Lung (tissue), 12 donors: ENCODE data around the gene ZNF234. TPM values are rescaled to one million over a fixed set of nuclear protein-coding genes. Genes with fewer than 3 reads are reported as not detected.

Experiments
- ATAC-seq: fragments of 200-7000 bp; cut with Tn5 transposase; one replicate; pipeline ENCODE4 v1.9.1; 2020; ENCODE audit warnings: moderate number of reproducible peaks; ENCODE audit not compliant: insufficient read depth, low FRiP score
- DNase-seq, 3 donors: peaks; one replicate each; pipeline ENCODE4 v3.0.0-alpha.2; 2013 to 2017
- H3K27ac ChIP-seq, 2 donors: one replicate each; pipeline ENCODE4 v1.5.1; 2013; ENCODE audit warnings: mild to moderate bottlenecking in 2 of 2, moderate library complexity in 2 of 2, control low read depth in 1 of 2, inconsistent platforms in 1 of 2, low read depth in 1 of 2, low read length in 1 of 2
- H3K27me3 ChIP-seq, 3 donors: one replicate each; pipeline ENCODE4 v1.5.1; 2013; ENCODE audit warnings: low read length in 2 of 3; ENCODE audit not compliant: control insufficient read depth in 3 of 3, insufficient read depth in 3 of 3
- H3K36me3 ChIP-seq, 4 donors: one replicate each; pipeline ENCODE4 v1.5.1; 2013; ENCODE audit warnings: low read length in 4 of 4, mild to moderate bottlenecking in 1 of 4, moderate library complexity in 1 of 4; ENCODE audit not compliant: control insufficient read depth in 4 of 4, insufficient read depth in 4 of 4
- H3K4me1 ChIP-seq, 5 donors: one replicate each; pipeline ENCODE4 v1.5.1; 2013; ENCODE audit warnings: low read length in 5 of 5, mild to moderate bottlenecking in 2 of 5, moderate library complexity in 1 of 5; ENCODE audit not compliant: control insufficient read depth in 5 of 5, insufficient read depth in 5 of 5
- H3K4me3 ChIP-seq: one replicate; pipeline ENCODE4 v1.5.1; 2013; ENCODE audit warnings: mild to moderate bottlenecking, control low read depth, moderate library complexity
- H3K9ac ChIP-seq, 2 donors: one replicate each; pipeline ENCODE4 v1.5.1; 2013; ENCODE audit warnings: low read length in 2 of 2, control low read depth in 1 of 2; ENCODE audit not compliant: insufficient read depth in 1 of 2
- H3K9me3 ChIP-seq, 4 donors: one replicate each; pipeline ENCODE4 v1.5.1; 2013; ENCODE audit warnings: low read length in 3 of 4, mild to moderate bottlenecking in 1 of 4, moderate library complexity in 1 of 4; ENCODE audit not compliant: control insufficient read depth in 4 of 4, insufficient read depth in 3 of 4
- CTCF ChIP-seq: IDR thresholded peaks from 2 replicates; pipeline ENCODE4 v1.5.1; 2012; ENCODE audit warnings: mild to moderate bottlenecking; ENCODE audit errors: control extremely low read depth, extremely low read depth
- WGBS, 2 donors: extraction: QIAGEN DNeasy Blood & Tissue Kit; methylation state at CpG; one replicate each; pipeline ENCODE4 v1.1.7; 2013; 5-methylcytosine and 5-hydroxymethylcytosine counted together
- polyA plus RNA-seq, 2 donors: library from polyadenylated mRNA; stranded (reverse); fragments of 200-250 nt; gene quantifications; one replicate each; pipeline ENCODE4 v1.2.1, GENCODE V29; 2013
- total RNA-seq, 2 donors: library from RNA; depleted of rRNA in 1 of 2; stranded (reverse); fragments of >200 nt in 1 of 2; gene quantifications; one replicate each; pipeline ENCODE4 v1.2.1, GENCODE V29; 2014 to 2021
- donor health status: control.
- donor health status: control.
- donor health status: Bipolar disorder and iron deficiency.
- donor health status: healthy.
- donor health status: DM: yes; HTN: yes; CAD: no.

ZNF234 gene
- total and polyA plus RNA-seq, 4 donors = 2.6 to 16.2 (median 6.5) TPM

GRCh38 chr19:44107751-44108150 is 33.6 kb upstream of the ZNF234 start:
- Histone ChIP-seq H3K9ac (no peak overlapping the region), H3K27me3 (no peaks in the 10 kb centered on the region), H3K9me3 (peaks cover 22 to 38% (median 24%) of the 10 kb centered on the region in 4 donors), H3K27ac (no peak overlapping the region), H3K36me3 (peaks cover 14 to 50% (median 40%) of the 10 kb centered on the region in 4 donors), H3K4me1 (no peaks in the 10 kb centered on the region), H3K4me3 (no peak overlapping the region)
- WGBS, 2 donors = 97 to 99% methylated on average over 3 of the region's 3 CpGs
- ATAC-seq (no peak), DNase-seq (no peak)
- TF ChIP-seq CTCF = no peak

- TF ChIP-seq CTCF = no peak
- H3K27ac ChIP-seq = no peak overlapping the region
- H3K9me3 ChIP-seq = peaks cover 15 to 31% (median 21%) of the 10 kb centered on the region in 4 donors
- peaks cover 0 to 6% (median 1%) of the 10 kb centered on the region in 5 donors for H3K4me1 ChIP-seq
- no peak overlapping the region for H3K9ac ChIP-seq
- no peaks in the 10 kb centered on the region for H3K27me3 ChIP-seq
- no peak for DNase-seq
- H3K4me3 ChIP-seq = no peak overlapping the region
- ATAC-seq = no peak
- peaks cover 10 to 35% (median 27%) of the 10 kb centered on the region in 4 donors for H3K36me3 ChIP-seq
Observed at GRCh38 chr19:44109458-44109857, 31.9 kb upstream of the ZNF234 start.

GRCh38 chr19:44111910-44112463 is 29.4 kb upstream of the ZNF234 start:
- TF ChIP-seq CTCF = no peak
- no peak overlapping the region for H3K4me3 ChIP-seq
- ATAC-seq (no peak), DNase-seq (peak; percentile 74 to 83 (median 82))
- 20 to 26% methylated on average over 17 of the region's 17 CpGs for WGBS, 2 donors
- H3K27ac ChIP-seq = no peak overlapping the region
- peaks cover 4 to 16% (median 12%) of the 10 kb centered on the region in 4 donors for H3K9me3 ChIP-seq
- H3K27me3 ChIP-seq = no peaks in the 10 kb centered on the region
- H3K9ac ChIP-seq = no peak overlapping the region
- H3K36me3 ChIP-seq = peaks cover 8 to 23% (median 17%) of the 10 kb centered on the region in 4 donors
- H3K4me1 ChIP-seq = peaks cover 0 to 7% (median 1%) of the 10 kb centered on the region in 5 donors

GRCh38 chr19:44112802-44113137 is 28.6 kb upstream of the ZNF234 start:
- H3K36me3 ChIP-seq = peaks cover 8 to 20% (median 10%) of the 10 kb centered on the region in 4 donors
- no peak for ATAC-seq
- no peak for DNase-seq

More at GRCh38 chr19:44112802-44113137, 28.6 kb upstream of the ZNF234 start:
- 0% methylated on average over 11 of the region's 11 CpGs for WGBS, 2 donors
- Histone ChIP-seq H3K9me3 (peaks cover 0 to 9% (median 6%) of the 10 kb centered on the region in 4 donors), H3K9ac (peak overlapping the region in 1 of 2 donors; percentile 83), H3K4me3 (peak overlapping the region; percentile 77), H3K27me3 (no peaks in the 10 kb centered on the region), H3K27ac (peak overlapping the region; percentile 52 to 56), H3K4me1 (peaks cover 0 to 7% (median 1%) of the 10 kb centered on the region in 5 donors)
- no peak for TF ChIP-seq CTCF
